Small intestine (tissue), 7 donors: ENCODE data around the gene MBD6. TPM values are rescaled to one million over a fixed set of nuclear protein-coding genes. Genes with fewer than 3 reads are reported as not detected.

Experiments used
- DNase-seq, 2 donors: peaks; one replicate each; pipeline versions ENCODE4 v3.0.0 to v3.0.0-alpha.2; 2013
- FAIRE-seq: peaks from 2 replicates; lab custom pipeline; 2012; peaks lifted over from hg19 to GRCh38; lab: Jason Lieb, UNC
- H3K27ac ChIP-seq, 3 donors: one replicate each; pipeline ENCODE4 v1.5.1; 2013; ENCODE audit warnings: low read length in 2 of 3, mild to moderate bottlenecking in 2 of 3, control low read depth in 1 of 3, inconsistent platforms in 1 of 3, low read depth in 1 of 3, moderate library complexity in 1 of 3
- H3K27me3 ChIP-seq, 3 donors: one replicate each; pipeline ENCODE4 v1.6.1; 2013; ENCODE audit warnings: low read length in 3 of 3, inconsistent platforms in 1 of 3; ENCODE audit not compliant: control insufficient read depth in 3 of 3, insufficient read depth in 3 of 3
- H3K36me3 ChIP-seq, 3 donors: one replicate each; pipeline ENCODE4 v1.6.1; 2013; ENCODE audit warnings: low read length in 3 of 3, inconsistent platforms in 1 of 3, low read depth in 1 of 3, mild to moderate bottlenecking in 1 of 3, moderate library complexity in 1 of 3; ENCODE audit not compliant: control insufficient read depth in 3 of 3, insufficient read depth in 2 of 3
- H3K4me1 ChIP-seq, 3 donors: one replicate each; pipeline ENCODE4 v1.6.1; 2013; ENCODE audit warnings: low read length in 2 of 3, inconsistent platforms in 1 of 3, low read depth in 1 of 3, mild to moderate bottlenecking in 1 of 3, moderate library complexity in 1 of 3; ENCODE audit not compliant: control insufficient read depth in 3 of 3, insufficient read depth in 2 of 3
- H3K4me3 ChIP-seq, 3 donors: one replicate each; pipeline ENCODE4 v1.5.1; 2013; ENCODE audit warnings: low read length in 3 of 3, control low read depth in 1 of 3, inconsistent platforms in 1 of 3, low read depth in 1 of 3, mild to moderate bottlenecking in 1 of 3, moderate library complexity in 1 of 3
- H3K9me3 ChIP-seq, 2 donors: one replicate each; pipeline ENCODE4 v1.6.1; 2013; ENCODE audit warnings: low read depth in 1 of 2, low read length in 1 of 2; ENCODE audit not compliant: control insufficient read depth in 2 of 2, insufficient read depth in 1 of 2
- WGBS, 3 donors: extraction: QIAGEN DNeasy Blood & Tissue Kit; methylation state at CpG; one replicate each; pipeline ENCODE4 v1.1.7; 2013; 5-methylcytosine and 5-hydroxymethylcytosine counted together
- polyA plus RNA-seq, 4 donors: library from polyadenylated mRNA; stranded (reverse) in 3 of 4; unstranded in 1 of 4; fragments of 200-250 nt in 3 of 4; fragments of 120-200 nt in 1 of 4; gene quantifications; one replicate each; pipeline versions ENCODE4 v1.2.1 to v1.2.3, GENCODE V29; 2013
- donor health status: healthy with polysubstance abuse.
- donor health status: control.
- donor health status: control.
- donor health status: Bipolar disorder and iron deficiency.
- donor health status: healthy.

The MBD6 gene
- polyA plus RNA-seq, 4 donors: 20.5 to 72.0 (median 36.5) TPM

- Histone ChIP-seq H3K4me3 (peak overlapping the region in 2 of 3 donors; percentile 88 to 99), H3K27ac (peak overlapping the region; percentile 85 to 89 (median 88)), H3K27me3 (peaks cover 0 to 28% (median 6%) of the 10 kb centered on the region in 3 donors), H3K9me3 (no peaks in the 10 kb centered on the region), H3K36me3 (peaks cover 0 to 13% (median 0%) of the 10 kb centered on the region in 3 donors), H3K4me1 (peaks cover 2 to 11% (median 7%) of the 10 kb centered on the region in 3 donors)
- DNase-seq (peak; percentile 72 to 79), FAIRE-seq (no peak)
- WGBS, 3 donors: 21 to 53% (median 37%) methylated on average over 15 of the region's 15 CpGs
Measured at GRCh38 chr12:57545809-57546437, 23.3 kb downstream of the MBD6 start.

GRCh38 chr12:57546438-57547287, 24.0 kb downstream of the MBD6 start, which contains the start of gene DCTN2:
TSS of gene DCTN2 (minus strand) at chr12:57547192. CDS start at chr12:57547063, 129 bp downstream.
- no peaks in the 10 kb centered on the region for H3K9me3 ChIP-seq
- H3K36me3 ChIP-seq: peaks cover 0 to 11% (median 0%) of the 10 kb centered on the region in 3 donors
- peak within 1 kb of the TSS; percentile 85 to 89 (median 88) for H3K27ac ChIP-seq
- peaks cover 2 to 11% (median 7%) of the 10 kb centered on the region in 3 donors for H3K4me1 ChIP-seq
- FAIRE-seq (no peak), DNase-seq (peak; percentile 97 to 99)
- peaks cover 0 to 35% (median 6%) of the 10 kb centered on the region in 3 donors for H3K27me3 ChIP-seq
- H3K4me3 ChIP-seq: peak within 1 kb of the TSS; percentile 88 to 99 (median 97)
- 0 to 1% (median 1%) methylated on average over 46 to 56 of the region's 56 CpGs for WGBS, 3 donors

- H3K9me3 ChIP-seq: no peaks in the 10 kb centered on the region
- peaks cover 2 to 11% (median 7%) of the 10 kb centered on the region in 3 donors for H3K4me1 ChIP-seq
- H3K27me3 ChIP-seq: peaks cover 0 to 43% (median 6%) of the 10 kb centered on the region in 3 donors
- H3K36me3 ChIP-seq: peaks cover 0 to 6% (median 0%) of the 10 kb centered on the region in 3 donors
- 21 to 22% (median 22%) methylated on average over 9 of the region's 9 CpGs for WGBS, 3 donors
- peak overlapping the region in 2 of 3 donors; percentile 97 to 99 for H3K4me3 ChIP-seq
- FAIRE-seq: no peak
- no peak overlapping the region for H3K27ac ChIP-seq
- DNase-seq: no peak
Measured at GRCh38 chr12:57547288-57548012, 24.8 kb downstream of the MBD6 start.

- 88 to 97% (median 93%) methylated on average over 2 of the region's 2 CpGs for WGBS, 3 donors
- Histone ChIP-seq H3K9me3 (no peaks in the 10 kb centered on the region), H3K4me1 (peaks cover 2 to 11% (median 7%) of the 10 kb centered on the region in 3 donors), H3K36me3 (peaks cover 0 to 6% (median 0%) of the 10 kb centered on the region in 3 donors), H3K4me3 (no peak overlapping the region), H3K27me3 (peaks cover 0 to 48% (median 6%) of the 10 kb centered on the region in 3 donors), H3K27ac (no peak overlapping the region)
- FAIRE-seq (no peak), DNase-seq (no peak)
Measured at GRCh38 chr12:57548013-57548315, 25.3 kb downstream of the MBD6 start.

GRCh38 chr12:57548488-57548887, 25.9 kb downstream of the MBD6 start:
- Histone ChIP-seq H3K4me3 (no peak overlapping the region), H3K27me3 (peaks cover 0 to 53% (median 6%) of the 10 kb centered on the region in 3 donors), H3K9me3 (no peaks in the 10 kb centered on the region), H3K27ac (no peak overlapping the region), H3K4me1 (peaks cover 2 to 11% (median 7%) of the 10 kb centered on the region in 3 donors), H3K36me3 (peaks cover 0 to 3% (median 0%) of the 10 kb centered on the region in 3 donors)
- FAIRE-seq (no peak), DNase-seq (no peak)
- 32 to 53% (median 44%) methylated on average over 2 of the region's 2 CpGs for WGBS, 3 donors

GRCh38 chr12:57549203-57549908, 26.7 kb downstream of the MBD6 start:
- no peak for FAIRE-seq
- Histone ChIP-seq H3K27ac (no peak overlapping the region), H3K36me3 (no peaks in the 10 kb centered on the region), H3K27me3 (peaks cover 0 to 60% (median 6%) of the 10 kb centered on the region in 3 donors), H3K4me3 (peak overlapping the region in 1 of 3 donors; percentile 29), H3K4me1 (peaks cover 2 to 11% (median 7%) of the 10 kb centered on the region in 3 donors), H3K9me3 (no peaks in the 10 kb centered on the region)
- DNase-seq: no peak
- 26 to 36% (median 35%) methylated on average over 12 to 13 of the region's 13 CpGs for WGBS, 3 donors

- peak within 1 kb of the TSS in 2 of 3 donors; percentile 29 to 34 for H3K4me3 ChIP-seq
- peak in 1 of 2 donors; percentile 33 for DNase-seq
- 5 to 11% (median 10%) methylated on average over 20 to 52 of the region's 52 CpGs for WGBS, 3 donors
Measured at GRCh38 chr12:57549909-57550640, 27.5 kb downstream of the MBD6 start, which contains the start of gene KIF5A. TSS of gene KIF5A (plus strand) at chr12:57550044. CDS start at chr12:57550272, 228 bp downstream.

More at GRCh38 chr12:57549909-57550640, 27.5 kb downstream of the MBD6 start, which contains the start of gene KIF5A:
- Histone ChIP-seq H3K27me3 (peaks cover 0 to 66% (median 6%) of the 10 kb centered on the region in 3 donors), H3K27ac (peak within 1 kb of the TSS in 1 of 3 donors; percentile 27), H3K4me1 (peaks cover 0 to 11% (median 7%) of the 10 kb centered on the region in 3 donors), H3K36me3 (no peaks in the 10 kb centered on the region), H3K9me3 (no peaks in the 10 kb centered on the region)
- no peak for FAIRE-seq
